GM21528 (cell line): ENCODE results near the gene AGAP1.
"Not testable (repeated sequence)": the region's sequence is repeated elsewhere in the genome, so short reads cannot be mapped to it uniquely, and the experiment has no call there.

Experiments used
- ATAC-seq: cut with Tn5 transposase; IDR thresholded peaks from one replicate; pipeline ENCODE4 v1.9.1; 2021; ENCODE audit warnings: mild to moderate bottlenecking, moderate library complexity; ENCODE audit not compliant: unreplicated experiment, low FRiP score

AGAP1 gene

DNA sequence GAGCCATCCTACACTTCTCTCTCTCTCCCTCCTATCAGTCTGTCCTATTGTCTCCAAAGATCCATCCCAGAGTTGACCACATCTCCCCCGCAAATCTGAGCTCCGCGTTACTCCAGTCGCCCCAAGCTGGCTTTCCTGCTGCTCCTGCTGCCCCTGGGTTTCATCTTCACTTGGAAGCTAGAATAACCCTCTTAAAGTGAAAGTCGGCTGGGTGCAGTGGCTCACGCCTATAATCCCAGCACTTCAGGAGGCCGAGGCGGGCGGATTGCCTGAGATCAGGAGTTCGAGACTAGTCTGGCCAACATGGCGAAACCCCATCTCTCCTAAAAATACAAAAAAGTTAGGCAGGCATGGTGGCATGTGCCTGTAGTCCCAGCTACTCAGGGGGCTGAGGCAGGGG, 647.8 kb downstream of the AGAP1 start:
- ATAC-seq: not testable (repeated sequence)

DNA sequence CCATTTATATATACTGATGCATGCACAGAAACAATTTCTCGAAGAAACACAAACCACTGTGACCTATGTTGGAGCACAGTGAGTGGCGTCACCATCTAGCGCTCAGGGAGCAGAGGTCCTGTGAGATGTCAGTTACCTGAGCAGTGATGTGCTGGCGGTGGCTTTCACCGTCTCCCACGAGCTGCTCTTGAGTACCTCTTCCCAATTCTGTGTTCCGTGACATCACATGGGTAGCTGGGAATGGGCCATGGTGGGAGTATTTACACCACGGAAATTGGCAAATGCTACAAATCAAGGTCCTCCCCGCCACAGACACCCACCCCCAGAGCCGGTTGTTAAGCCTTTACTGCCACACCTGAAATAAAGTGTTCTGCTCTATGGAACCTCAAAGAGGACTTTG, 650.0 kb downstream of the AGAP1 start:
- ATAC-seq: no peak

DNA sequence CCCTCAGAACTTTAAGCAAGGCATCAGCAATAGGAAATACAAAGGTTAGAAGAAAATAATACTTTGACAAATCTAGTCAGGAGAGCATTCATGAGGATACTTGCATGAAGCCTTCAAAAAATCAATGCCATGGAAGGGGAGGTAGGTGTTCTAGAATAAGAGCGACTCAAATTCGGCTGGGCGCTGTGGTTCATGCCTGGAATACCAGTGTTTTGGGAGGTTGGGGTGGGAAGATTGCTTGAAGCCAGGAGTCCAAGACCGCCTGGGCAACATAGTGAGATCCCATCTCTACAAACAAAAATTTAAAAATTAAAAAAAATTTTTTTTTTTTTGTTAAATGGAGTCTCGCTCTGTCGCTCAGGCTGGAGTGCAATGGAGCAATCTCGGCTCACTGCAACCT, 652.6 kb downstream of the AGAP1 start:
- ATAC-seq: no peak

DNA sequence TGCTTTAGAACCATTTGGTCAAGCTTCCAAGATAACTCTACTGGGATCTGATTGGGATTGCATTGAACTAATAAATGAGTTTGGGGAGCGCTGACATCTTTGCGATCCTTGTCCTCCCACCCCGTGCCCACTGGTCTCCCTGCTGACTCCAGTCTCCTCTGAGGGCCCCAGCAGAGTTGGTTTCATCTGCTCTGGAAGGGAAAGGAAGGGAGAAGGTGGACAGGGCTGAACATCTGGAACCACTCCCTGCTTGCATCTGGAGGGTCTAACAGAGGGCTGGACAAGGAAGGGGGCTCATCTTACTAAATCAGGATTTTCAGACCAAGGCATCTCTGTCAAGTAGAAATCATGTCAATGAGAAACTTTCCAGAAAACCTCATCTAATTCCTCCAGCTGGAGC, 661.6 kb downstream of the AGAP1 start:
- no peak for ATAC-seq

DNA sequence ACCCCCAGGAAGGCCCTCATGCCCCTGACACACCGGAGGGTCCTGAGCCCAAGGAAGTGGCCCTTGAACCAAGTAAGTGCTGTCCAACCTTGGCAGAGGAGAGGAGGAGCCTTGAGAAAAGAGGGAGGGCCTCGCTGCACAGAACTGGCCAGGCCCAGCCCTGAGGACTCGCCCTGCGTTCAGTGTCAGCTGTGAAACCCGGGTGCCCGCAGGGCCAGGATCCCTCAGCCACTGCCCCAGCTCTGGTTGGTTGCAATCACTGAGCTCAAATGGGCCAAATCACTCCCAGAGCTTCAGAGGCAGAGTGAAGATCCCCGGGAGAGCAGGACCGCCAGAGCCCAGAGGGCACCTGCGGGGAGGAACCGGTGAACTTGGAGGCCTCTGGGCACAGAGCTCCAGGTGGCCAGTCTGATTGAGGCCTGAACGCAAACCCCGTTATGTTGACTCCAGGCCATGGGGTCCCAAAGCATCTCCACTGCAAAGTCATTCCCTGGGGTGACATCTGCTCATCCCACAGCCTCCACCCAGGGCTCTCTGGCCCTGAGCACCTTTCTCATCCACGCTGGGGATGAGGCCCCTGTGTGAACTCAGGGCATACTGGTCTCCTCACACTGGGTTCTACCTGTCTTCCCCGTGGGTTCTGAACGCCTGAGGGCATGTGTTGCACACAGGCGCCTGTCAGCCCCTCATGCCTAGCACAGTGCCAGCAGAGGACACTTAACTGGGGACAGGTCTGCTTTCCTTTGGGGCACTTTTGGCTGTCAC, 662.4 kb downstream of the AGAP1 start:
- no peak for ATAC-seq

DNA sequence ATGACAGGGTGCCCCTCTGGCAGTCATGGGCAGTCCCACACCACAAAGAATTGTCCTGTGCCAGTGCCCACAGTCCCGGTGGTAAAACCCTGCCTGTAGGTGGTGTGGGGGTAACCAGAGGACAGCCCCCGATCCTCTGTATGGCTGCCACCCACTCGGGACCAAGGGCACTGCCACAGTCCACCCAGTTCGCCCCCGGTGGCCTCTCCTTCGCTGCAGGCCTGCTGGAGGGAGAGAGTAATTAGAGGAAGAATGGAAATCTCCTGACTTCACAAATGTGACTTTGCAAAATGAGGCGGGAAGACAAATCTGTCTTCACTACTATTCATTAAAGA, 663.0 kb downstream of the AGAP1 start:
- ATAC-seq: no peak

DNA sequence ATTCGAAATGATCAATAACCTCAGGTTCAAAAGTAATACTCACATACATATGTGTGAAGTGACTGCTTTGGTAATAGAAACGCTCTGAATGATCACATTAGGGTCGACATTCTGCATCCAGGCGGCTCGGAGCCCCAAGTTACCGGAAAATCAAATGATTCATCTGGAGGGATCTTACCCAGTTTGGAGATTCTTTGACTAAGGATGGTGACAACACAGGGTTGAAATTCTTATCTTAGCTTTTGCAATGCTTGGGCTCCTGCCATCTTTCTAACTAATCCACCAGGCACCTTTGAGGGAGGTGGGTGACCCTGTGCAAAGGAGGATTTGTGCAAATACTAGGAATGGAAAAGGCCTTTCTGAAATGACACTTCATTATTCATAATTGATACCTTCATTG, 663.5 kb downstream of the AGAP1 start:
- ATAC-seq: no peak

DNA sequence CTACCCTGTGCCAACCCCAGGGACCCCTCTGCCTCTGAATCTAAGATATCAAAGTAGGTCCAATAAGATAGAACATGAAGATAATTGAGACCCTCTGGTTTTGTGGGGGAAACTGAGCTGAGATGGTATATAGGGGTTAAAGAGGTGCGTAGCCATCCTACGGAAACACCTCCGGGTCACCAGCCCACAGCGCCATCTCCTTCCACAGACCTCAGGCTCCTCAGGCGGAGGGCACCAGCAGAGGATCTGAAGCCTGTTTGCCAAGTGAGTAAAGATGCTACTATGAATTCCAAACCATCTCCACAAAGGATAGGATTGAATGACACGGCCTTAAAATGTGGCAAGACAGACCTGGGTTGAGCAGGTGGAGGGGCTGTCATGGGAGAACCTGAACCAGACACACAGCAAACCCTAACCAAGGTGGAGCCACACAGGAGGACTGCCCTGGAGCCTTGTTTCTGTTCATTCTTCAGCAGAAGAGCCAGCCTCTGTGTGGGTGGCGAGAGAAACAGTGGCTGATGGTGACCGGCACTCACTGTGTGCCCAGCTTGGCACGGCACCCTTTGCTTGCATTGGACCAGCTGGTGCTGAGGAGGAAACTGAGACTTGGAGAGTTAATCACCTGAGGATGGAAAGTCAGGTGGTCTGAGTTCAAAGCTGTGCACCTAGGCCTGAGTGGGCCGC, 664.1 kb downstream of the AGAP1 start:
- ATAC-seq: no peak

DNA sequence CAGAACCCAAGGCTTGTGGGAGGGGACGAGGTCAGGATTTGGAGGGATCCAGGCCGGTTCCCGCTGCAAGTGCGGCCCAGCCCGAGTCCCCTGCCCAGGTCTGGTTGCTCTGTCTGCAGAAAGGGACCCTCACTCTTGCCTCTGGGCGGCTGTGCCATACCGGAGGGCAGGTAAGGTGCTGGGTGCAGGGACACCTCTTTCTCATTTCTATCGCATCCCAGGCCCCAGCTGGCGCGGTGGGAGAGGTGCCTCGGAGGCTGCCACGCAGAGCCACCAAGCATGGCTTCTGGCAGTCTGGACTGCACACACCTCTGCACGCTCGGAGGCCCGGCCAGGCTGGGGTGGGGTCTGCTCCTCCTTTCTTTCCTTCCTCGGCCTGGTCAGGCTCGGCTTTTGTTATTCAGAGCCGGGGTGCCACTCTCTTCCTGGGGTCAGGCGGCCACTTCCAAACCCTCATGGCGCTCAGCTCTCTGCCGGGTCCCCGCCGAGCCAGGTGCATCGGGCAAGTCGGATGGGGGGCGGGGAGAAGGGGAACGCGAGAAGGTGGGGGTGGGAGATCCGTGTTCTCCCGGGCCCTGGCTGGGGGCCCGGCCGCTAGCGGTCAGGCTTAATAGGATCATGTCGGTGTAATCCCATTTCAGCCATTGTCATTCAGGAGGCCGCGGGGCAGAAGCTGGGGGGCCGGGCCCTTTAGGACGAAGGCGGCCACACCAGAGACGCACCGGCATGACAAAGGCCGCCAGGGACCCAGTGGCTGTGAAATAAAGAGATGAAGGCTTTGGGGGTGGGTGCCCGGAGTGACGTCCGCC, 665.3 kb downstream of the AGAP1 start:
- no peak for ATAC-seq

DNA sequence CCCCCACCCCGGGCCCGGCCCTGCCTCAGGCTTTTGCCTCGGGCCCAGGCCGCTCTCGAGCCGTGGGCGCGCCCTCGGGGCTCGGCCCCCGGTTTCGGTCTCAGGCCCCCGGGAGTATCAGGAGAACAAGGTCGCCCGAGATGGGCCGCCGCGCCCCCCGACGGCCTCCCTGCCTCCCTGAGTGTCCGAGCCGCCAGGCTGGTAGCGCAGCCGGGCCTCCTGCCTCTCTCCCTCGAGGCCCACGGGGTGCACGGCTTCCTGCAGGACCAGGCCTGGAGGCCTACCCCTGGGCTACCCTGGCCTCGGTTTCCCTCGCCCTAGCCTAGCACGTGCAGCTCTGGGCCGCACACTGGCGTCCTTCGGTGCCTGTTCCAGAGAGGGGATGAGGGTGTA, 665.9 kb downstream of the AGAP1 start:
- no peak for ATAC-seq

DNA sequence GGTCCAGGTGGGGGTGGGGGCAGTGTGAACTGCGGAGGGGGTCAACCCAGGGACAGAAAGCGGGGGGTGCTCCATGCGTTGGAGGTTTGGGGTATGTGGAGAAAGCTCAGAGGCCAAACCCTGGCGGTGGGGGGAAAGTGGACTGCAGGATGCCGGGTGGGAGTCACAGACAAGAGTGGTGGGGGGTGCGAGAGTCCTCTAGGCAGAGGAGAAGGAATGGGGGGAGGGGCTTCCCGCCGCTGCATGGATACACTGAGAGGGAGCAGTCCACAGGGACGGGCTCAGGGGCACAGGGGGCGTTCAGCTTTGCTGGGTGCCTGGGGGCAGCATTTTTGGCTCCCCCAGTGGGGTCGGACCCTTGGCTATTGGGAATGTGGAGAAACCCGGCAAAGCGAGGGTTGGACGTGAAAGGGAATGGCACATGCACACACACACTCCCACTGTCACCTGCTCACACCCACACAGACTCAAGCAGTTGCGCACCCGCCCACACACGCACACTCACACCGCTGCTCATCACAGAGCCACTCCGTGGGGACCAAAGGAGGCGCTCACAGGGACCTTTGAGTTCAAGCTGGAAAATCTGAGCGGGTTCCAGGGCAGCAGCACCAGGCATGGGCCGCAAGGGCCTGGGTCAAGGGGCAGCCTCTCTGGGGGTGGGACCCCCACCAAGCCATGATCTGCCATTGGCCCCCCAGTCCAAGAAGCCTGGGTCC, 666.7 kb downstream of the AGAP1 start:
- no peak for ATAC-seq

DNA sequence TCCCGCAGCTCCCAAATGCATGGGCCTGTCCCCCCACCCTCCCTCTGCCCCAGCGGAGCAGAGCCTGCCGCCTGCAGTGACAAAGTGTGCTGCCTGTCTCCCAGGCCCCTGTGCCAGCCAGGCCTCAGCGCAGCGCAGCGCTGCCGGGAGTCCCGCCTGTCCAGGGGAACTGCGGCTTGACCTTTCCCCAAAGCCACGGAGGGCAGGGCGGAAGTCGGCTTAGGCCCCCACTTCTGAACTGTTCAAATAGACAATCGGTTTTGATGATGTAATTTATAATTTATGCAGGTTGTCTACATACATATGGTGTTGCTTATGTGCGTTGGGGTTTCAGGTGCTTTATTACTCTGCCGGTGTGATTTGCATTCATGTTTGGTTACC, 667.2 kb downstream of the AGAP1 start:
- ATAC-seq: no peak

DNA sequence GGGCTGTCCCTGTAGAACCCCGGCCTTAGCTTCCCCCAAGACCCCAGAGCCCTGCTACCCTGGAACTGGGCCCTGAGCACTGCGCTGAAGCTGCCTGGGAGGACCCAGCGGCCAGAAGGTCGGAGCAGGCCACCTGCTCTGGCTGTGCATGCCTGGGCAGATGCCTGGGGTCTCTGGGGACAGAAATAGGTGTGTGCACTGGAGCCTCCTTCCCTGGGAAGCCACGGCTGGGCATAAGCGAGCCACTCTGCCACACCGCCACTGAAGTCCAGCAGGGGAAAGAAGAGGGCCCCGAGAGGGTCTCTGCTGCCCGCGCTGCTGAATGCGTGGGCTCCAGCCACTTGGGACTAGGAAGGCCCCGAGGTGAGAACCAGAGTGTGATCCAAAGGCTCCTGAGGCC, 667.7 kb downstream of the AGAP1 start:
- ATAC-seq: no peak

DNA sequence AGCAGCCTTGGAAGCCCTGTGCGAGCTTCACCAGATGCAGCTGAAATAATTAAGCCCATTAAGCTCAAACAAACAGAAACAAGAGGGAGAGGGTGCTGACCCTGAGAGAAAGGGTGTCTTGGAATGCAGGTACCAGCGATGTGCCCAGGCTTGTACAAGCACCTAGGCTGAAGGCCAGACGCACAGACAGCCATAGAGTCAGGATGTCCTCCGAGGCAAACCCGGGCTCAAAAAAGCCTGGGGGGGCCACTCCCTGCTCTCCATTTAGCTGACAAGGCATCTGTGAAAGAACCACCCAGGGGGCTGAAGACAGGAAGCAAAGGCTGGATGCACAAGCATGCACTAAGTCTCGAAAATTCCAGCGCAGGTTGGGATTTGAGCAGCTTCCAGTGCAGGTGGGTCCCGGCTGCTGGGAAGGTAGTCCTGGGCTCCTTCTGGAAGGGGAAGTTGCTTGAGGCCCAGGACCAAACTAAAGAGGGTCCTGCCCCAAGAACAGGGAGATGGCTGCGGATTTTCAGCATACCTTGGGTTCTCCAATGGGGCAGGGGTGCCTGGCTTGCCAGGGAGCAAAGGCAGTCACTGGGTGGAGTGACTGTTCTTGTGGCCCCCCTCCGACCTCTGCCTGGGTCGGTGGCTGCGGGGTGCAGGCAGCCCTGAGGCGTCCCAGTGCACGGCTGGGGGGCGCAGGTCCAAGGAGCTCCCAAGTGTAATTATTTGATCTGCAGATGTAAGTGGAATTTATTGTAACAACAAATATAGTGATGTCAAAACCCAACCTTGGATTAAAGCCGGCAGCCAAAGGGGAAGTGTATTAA, 668.4 kb downstream of the AGAP1 start:
- ATAC-seq: no peak

DNA sequence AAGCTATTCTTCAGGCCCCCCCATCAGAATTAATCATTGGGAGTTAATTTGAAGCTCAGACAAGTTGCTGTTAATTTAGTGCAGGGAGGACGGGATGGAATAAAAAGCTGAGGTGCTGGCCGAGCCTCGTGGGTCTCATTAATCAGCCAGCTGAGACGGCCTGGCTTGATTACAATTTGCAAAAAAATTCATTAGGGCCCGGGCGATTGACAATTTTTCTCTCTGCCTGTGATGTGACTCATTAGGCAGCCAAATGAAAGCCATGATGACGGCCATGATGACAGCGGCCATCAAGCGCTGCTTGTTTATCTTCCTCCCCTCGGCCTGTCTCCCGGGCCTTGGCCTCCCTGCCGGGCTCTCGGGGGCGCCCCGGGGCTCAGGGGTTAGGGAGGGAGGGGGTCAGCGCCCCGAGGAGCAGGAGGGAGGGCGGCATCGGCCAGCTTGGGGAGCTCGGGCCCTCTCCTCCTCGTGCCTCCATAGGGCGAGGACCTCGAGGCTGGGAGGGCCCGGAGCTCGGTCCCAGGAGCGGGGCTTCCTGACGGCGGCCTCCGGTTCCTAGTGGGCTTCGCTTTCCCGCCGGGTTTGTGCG, 669.1 kb downstream of the AGAP1 start:
- ATAC-seq: no peak

DNA sequence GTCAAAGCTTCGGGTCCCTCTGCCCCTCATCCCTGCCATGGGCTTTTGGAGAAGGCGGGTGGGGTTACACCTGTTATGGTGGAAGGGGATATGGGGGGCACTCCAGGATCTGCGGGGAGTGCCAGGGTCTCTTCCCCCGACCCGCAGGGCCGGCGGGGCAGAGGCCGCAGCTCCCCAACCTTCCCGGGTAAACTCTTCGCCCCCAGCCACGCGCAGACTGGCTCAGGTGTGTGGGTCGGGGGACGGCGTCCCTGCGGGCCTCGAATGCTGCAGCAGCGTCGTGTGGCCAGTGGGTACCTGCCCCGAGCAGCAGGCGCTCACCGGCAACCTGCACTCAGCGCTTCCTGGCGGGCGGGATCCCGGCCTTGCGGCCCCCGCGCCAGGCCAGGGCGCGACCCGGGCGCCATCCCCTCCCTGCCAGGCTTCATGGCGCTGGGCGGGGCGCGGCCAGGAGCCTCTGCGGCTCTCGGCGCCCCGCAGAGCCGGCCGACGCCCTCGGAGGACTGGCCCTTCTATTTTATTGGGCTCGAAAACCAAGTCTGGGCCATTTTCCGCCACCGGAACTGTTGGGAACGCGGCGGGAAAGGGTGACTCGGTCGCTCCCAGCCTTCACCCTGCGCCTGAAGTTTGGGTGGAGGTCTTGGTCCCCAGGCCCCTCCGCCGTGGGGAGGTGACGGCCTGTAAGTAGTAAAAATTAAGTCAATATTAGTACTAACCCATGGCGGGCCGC, 669.8 kb downstream of the AGAP1 start:
- no peak for ATAC-seq

DNA sequence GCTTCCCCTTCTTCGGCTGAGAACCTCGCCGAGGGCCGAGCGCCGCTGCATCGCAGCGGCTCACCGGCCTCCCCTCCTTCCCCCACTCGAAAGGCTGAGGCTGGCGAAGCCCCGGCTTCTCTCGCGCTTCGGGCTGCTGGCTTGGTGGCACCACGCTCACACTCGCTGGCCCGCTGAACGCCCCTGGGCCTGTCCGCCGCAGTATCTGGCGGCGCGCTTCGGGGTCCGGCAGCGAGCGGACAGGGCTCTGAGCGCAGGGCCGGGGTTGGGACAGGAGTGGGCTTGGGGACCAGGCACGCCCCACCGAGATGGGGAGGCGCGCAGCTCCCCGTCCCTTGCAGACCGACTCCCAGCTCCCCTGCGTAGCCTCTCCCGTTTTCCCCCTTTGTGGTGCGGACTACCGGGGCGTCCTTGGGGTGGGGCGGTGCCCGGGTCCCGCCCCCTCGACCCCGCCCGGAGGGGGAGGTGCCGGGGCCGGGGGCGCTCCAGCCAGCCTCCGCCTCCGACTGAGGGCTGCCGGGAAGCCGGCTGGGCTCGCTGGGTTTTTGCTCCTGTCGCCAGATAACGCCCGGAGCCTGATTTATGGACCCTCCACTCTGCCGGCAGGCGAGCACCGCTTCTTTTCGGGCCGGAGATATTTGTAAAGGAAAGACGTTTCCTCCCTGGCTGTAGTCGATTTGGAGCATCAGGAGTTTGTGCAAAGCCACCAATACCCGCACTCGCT, 670.5 kb downstream of the AGAP1 start:
- no peak for ATAC-seq
